HG03159 (cell line): Measurements from ENCODE around the gene SERTAD4.
A peak's percentile ranks its signal among the peaks of the same experiment; 100 is the strongest.

Experiments used
- ATAC-seq: cut with Tn5 transposase; IDR thresholded peaks from one replicate; pipeline ENCODE4 v1.9.1; 2021; ENCODE audit warnings: mild to moderate bottlenecking, moderate library complexity; ENCODE audit not compliant: unreplicated experiment

Gene SERTAD4

GRCh38 chr1:210231846-210232510 lies 618 bp upstream of the SERTAD4 start:
- ATAC-seq: no peak

- ATAC-seq: no peak
These were observed 559 bp downstream of the SERTAD4 start for GRCh38 chr1:210233216-210233494.

- no peak for ATAC-seq
These were observed 1.1 kb downstream of the SERTAD4 start for GRCh38 chr1:210233495-210234328.

- no peak for ATAC-seq
These were observed 1.7 kb downstream of the SERTAD4 start for GRCh38 chr1:210234329-210234757.

- no peak for ATAC-seq
These were observed 2.9 kb downstream of the SERTAD4 start for GRCh38 chr1:210235363-210236053.

- ATAC-seq: no peak
These were observed 3.8 kb downstream of the SERTAD4 start for GRCh38 chr1:210236386-210236839.

- no peak for ATAC-seq
These were observed 4.3 kb downstream of the SERTAD4 start for GRCh38 chr1:210236840-210237409.

GRCh38 chr1:210237479-210237878 lies 4.9 kb downstream of the SERTAD4 start:
- no peak for ATAC-seq

GRCh38 chr1:210237981-210238380 lies 5.4 kb downstream of the SERTAD4 start:
- no peak for ATAC-seq

GRCh38 chr1:210239349-210240111 lies 6.9 kb downstream of the SERTAD4 start:
- ATAC-seq: no peak

- no peak for ATAC-seq
These were observed 8.5 kb downstream of the SERTAD4 start for GRCh38 chr1:210241121-210241520.

- no peak for ATAC-seq
These were observed 12.3 kb downstream of the SERTAD4 start for GRCh38 chr1:210244746-210245367.

- peak; percentile 59 for ATAC-seq
These were observed 13.9 kb downstream of the SERTAD4 start for GRCh38 chr1:210246447-210246846.

- ATAC-seq: no peak
These were observed 15.7 kb downstream of the SERTAD4 start for GRCh38 chr1:210248341-210248740.

- ATAC-seq: no peak
These were observed 18.0 kb downstream of the SERTAD4 start for GRCh38 chr1:210250665-210250997.

GRCh38 chr1:210250998-210251679 lies 18.5 kb downstream of the SERTAD4 start:
- no peak for ATAC-seq

- no peak for ATAC-seq
These were observed 19.3 kb downstream of the SERTAD4 start for GRCh38 chr1:210251680-210252490.

GRCh38 chr1:210252621-210253051 lies 20.0 kb downstream of the SERTAD4 start:
- no peak for ATAC-seq

- no peak for ATAC-seq
These were observed 21.7 kb downstream of the SERTAD4 start for GRCh38 chr1:210254298-210254697.
